Measurements from ENCODE around the gene SWI5.

Gene SWI5

GRCh38 chr9:128321343-128321742 is 45.3 kb downstream of the SWI5 start:
- DNase-seq (ENCODE audit: low read depth) = no peak

GRCh38 chr9:128321879-128322403 is 45.9 kb downstream of the SWI5 start:
- DNase-seq (ENCODE audit: low read depth) = no peak

- peak; percentile 98 for DNase-seq (ENCODE audit: low read depth)
Measured at GRCh38 chr9:128322404-128323211, 46.5 kb downstream of the SWI5 start, which contains the start of the genes COQ4 and TRUB2. Gene COQ4, plus strand, starts transcription at chr9:128322839. Its CDS starts 20 bp downstream, at chr9:128322859. Gene TRUB2, minus strand, starts transcription at chr9:128322447. Its CDS starts 39 bp downstream, at chr9:128322408.

- peak; percentile 61 for DNase-seq (ENCODE audit: low read depth)
Measured at GRCh38 chr9:128323212-128323730, 47.2 kb downstream of the SWI5 start.

GRCh38 chr9:128323791-128324190 is 47.7 kb downstream of the SWI5 start:
- DNase-seq (ENCODE audit: low read depth) = no peak

- DNase-seq (ENCODE audit: low read depth) = no peak
Measured at GRCh38 chr9:128324401-128324800, 48.3 kb downstream of the SWI5 start.

- no peak for DNase-seq (ENCODE audit: low read depth)
Measured at GRCh38 chr9:128325629-128326028, 49.6 kb downstream of the SWI5 start.

- no peak for DNase-seq (ENCODE audit: low read depth)
Measured at GRCh38 chr9:128333451-128333869, 57.4 kb downstream of the SWI5 start.

GRCh38 chr9:128335161-128335560 is 59.1 kb downstream of the SWI5 start:
- no peak for DNase-seq (ENCODE audit: low read depth)

- DNase-seq (ENCODE audit: low read depth) = no peak
Measured at GRCh38 chr9:128335914-128336313, 59.8 kb downstream of the SWI5 start.

GRCh38 chr9:128337936-128338335 is 61.9 kb downstream of the SWI5 start:
- DNase-seq (ENCODE audit: low read depth) = no peak
